ENCODE data around the gene ADAMTSL5. TPM values are rescaled to one million over a fixed set of nuclear protein-coding genes. Genes with fewer than 3 reads are reported as not detected.

ADAMTSL5 gene
- total RNA-seq, 1 donor from 2014 or later = 69.7 TPM

DNA sequence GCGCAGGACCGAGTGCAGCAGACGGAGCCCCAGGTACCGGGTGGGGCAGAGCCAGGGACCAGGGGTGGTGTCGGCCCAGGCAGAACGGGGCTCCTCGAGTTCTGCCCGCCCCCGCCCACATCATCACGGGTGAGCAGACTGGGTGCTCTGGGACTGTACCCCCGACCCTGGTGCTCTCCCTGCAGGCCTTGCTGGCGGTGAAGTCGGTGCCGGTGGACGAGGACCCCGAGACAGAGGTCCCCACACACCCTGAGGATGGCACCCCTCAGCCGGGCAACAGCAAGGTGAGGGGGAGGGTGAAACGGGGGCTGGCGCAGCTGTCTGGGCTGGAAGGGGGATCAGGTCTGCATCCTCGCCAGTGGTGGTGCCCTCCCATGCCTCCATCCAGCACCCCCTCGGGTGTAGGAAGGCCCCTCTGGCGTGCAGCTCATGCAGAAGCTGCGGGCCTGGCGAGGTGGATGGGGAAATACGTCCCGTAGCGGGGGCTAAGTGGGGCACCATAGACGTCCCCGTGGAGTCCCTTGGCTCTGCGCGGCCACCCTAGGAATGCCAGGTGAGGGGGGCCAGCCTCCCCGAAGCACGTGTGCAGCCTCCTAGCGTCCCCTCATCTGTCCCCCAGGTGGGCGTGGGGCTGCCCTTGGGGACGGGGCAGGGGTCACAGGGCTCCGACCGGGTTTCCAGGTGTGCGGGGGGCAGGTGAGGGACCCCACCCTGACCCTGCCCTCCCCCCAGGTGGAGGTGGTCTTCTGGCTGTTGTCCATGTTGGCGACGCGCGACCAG, 56.5 kb downstream of the ADAMTSL5 start:
- intact Hi-C loops (cut with DNase I) = no loop called here
- no peak for DNase-seq (ENCODE audit: low spot score)

- no peak for DNase-seq (ENCODE audit: low spot score)
- intact Hi-C loops (cut with DNase I) = no loop called here
Measured at GRCh38 chr19:1455336-1456120, 57.3 kb downstream of the ADAMTSL5 start.

Other genes starting within 250 kb of the ADAMTSL5 start
- 318 TPM for gene CIRBP, start 243.7 kb downstream of the ADAMTSL5 start, total RNA-seq
- 20.0 TPM for gene FAM174C, start 237.5 kb downstream of the ADAMTSL5 start, total RNA-seq
- not detected for gene EFNA2, start 227.1 kb downstream of the ADAMTSL5 start, total RNA-seq
- 233 TPM for gene NDUFS7, start 129.1 kb downstream of the ADAMTSL5 start, total RNA-seq
- 51.6 TPM for gene GAMT, start 111.5 kb downstream of the ADAMTSL5 start, total RNA-seq
- 81.2 TPM for gene DAZAP1, start 105.4 kb downstream of the ADAMTSL5 start, total RNA-seq
- 479 TPM for gene RPS15, start 74.6 kb downstream of the ADAMTSL5 start, total RNA-seq
- 0.08 TPM for gene APC2, start 62.9 kb downstream of the ADAMTSL5 start, total RNA-seq
- gene C19orf25, start 33.8 kb downstream of the ADAMTSL5 start, total RNA-seq = 16.9 TPM
- 1.5 TPM for gene PCSK4, start 22.7 kb downstream of the ADAMTSL5 start, total RNA-seq
- 3.3 TPM for gene REEP6, start 21.8 kb downstream of the ADAMTSL5 start, total RNA-seq
- gene PLK5, start 11.1 kb upstream of the ADAMTSL5 start, total RNA-seq = not detected
- 8.3 TPM for gene MEX3D, start 55.3 kb upstream of the ADAMTSL5 start, total RNA-seq
- 61.8 TPM for gene MBD3, start 79.8 kb upstream of the ADAMTSL5 start, total RNA-seq
- gene UQCR11, start 92.4 kb upstream of the ADAMTSL5 start, total RNA-seq = 697 TPM
- 27.7 TPM for gene TCF3, start 139.6 kb upstream of the ADAMTSL5 start, total RNA-seq
- gene ONECUT3, start 240.5 kb upstream of the ADAMTSL5 start, total RNA-seq = not detected